Measurements from ENCODE around the gene SPATC1L. TPM values are rescaled to one million over a fixed set of nuclear protein-coding genes. Genes with fewer than 3 reads are reported as not detected.

Gene SPATC1L
- total RNA-seq, 2 experiments from 2014 or later, result 23.2 to 24.2 TPM

- no peak for DNase-seq
- Mint-ChIP-seq H3K4me1 (ENCODE audit: low read depth) (no peaks in the 10 kb centered on the region), H3K27ac (no peak overlapping the region), H3K9me3 (no peaks in the 10 kb centered on the region), H3K36me3 (ENCODE audit: low read depth) (peaks cover 11% of the 10 kb centered on the region), H3K4me3 (no peak overlapping the region), H3K27me3 (no peaks in the 10 kb centered on the region)
- intact Hi-C loops (cut with micrococcal nuclease), result no loop called here
- TF ChIP-seq CTCF (IDR thresholded peaks at IDR 0.05), result no peak
- POLR2A ChIA-PET, result interaction anchor here (0.6 to 1.4 kb wide), 4 partner anchors 10 to 144 kb away, joined by 3 read pairs; no protein-coding TSS in a partner anchor
- no peak for ATAC-seq
- CTCF ChIA-PET, result no interaction called here
Observed at GRCh38 chr21:46117586-46118315, 66.5 kb downstream of the SPATC1L start.

GRCh38 chr21:46116776-46117585 lies 67.3 kb downstream of the SPATC1L start:
- no peak overlapping the region for H3K27ac Mint-ChIP-seq
- intact Hi-C loops (cut with micrococcal nuclease), result no loop called here
- no peaks in the 10 kb centered on the region for H3K9me3 Mint-ChIP-seq

GRCh38 chr21:46116189-46116775 lies 68.0 kb downstream of the SPATC1L start:
- Mint-ChIP-seq H3K27ac (no peak overlapping the region), H3K9me3 (no peaks in the 10 kb centered on the region), H3K27me3 (no peaks in the 10 kb centered on the region), H3K4me1 (ENCODE audit: low read depth) (no peaks in the 10 kb centered on the region), H3K36me3 (ENCODE audit: low read depth) (peaks cover 11% of the 10 kb centered on the region), H3K4me3 (no peak overlapping the region)
- ATAC-seq, result no peak
- intact Hi-C loops (cut with micrococcal nuclease), result no loop called here
- DNase-seq, result no peak
- TF ChIP-seq CTCF (IDR thresholded peaks at IDR 0.05), result no peak
- ChIA-PET POLR2A (no interaction called here), CTCF (no interaction called here)

More at GRCh38 chr21:46116776-46117585, 67.3 kb downstream of the SPATC1L start:
- ChIA-PET CTCF (no interaction called here), POLR2A (interaction anchor here (0.6 to 1.4 kb wide), 4 partner anchors 9 to 143 kb away, joined by 3 read pairs; no protein-coding TSS in a partner anchor)
- no peak for TF ChIP-seq CTCF (IDR thresholded peaks at IDR 0.05)
- Mint-ChIP-seq H3K36me3 (ENCODE audit: low read depth) (peaks cover 11% of the 10 kb centered on the region), H3K27me3 (no peaks in the 10 kb centered on the region), H3K4me1 (ENCODE audit: low read depth) (no peaks in the 10 kb centered on the region), H3K4me3 (no peak overlapping the region)
- ATAC-seq (no peak), DNase-seq (no peak)

- H3K36me3 Mint-ChIP-seq (ENCODE audit: low read depth), result peaks cover 11% of the 10 kb centered on the region
- ATAC-seq (no peak), DNase-seq (no peak)
- no peak overlapping the region for H3K27ac Mint-ChIP-seq
- ChIA-PET POLR2A (no interaction called here), CTCF (no interaction called here)
- intact Hi-C loops (cut with micrococcal nuclease), result no loop called here
- no peaks in the 10 kb centered on the region for H3K27me3 Mint-ChIP-seq
- no peaks in the 10 kb centered on the region for H3K9me3 Mint-ChIP-seq
- no peaks in the 10 kb centered on the region for H3K4me1 Mint-ChIP-seq (ENCODE audit: low read depth)
- no peak overlapping the region for H3K4me3 Mint-ChIP-seq
- TF ChIP-seq CTCF (IDR thresholded peaks at IDR 0.05), result no peak
Observed at GRCh38 chr21:46115441-46116188, 68.6 kb downstream of the SPATC1L start.

Data from activated CD8-positive, alpha-beta T cell treated with anti-CD3 and anti-CD28 coated beads for 36 hours (primary cell).